Superior temporal gyrus (tissue), 1 donor: ENCODE data around the gene MDGA2.
A peak's percentile ranks its signal among the peaks of the same experiment; 100 is the strongest.

ENCODE experiments used
- DNase-seq: peaks from one replicate; pipeline ENCODE4 v3.0.0-alpha.2; 2016; ENCODE audit errors: extremely low spot score

Gene MDGA2

DNA sequence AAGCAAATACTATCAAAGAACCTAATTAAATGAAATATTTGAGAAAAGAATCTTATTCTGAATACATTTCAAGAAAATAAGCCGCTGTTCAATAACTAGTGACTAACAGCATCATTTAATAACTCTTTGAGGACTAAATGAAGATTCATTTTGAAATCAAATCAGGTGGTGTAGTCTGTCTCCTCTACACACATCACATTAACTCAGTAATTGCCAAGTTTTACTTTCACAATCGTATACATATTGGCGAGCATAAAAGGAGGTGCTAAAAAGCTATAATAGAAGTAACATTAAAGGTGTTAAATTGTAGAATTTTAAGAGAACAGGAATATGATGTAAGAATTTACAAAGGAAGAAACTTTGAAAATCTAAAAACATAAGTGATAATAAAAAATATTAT is 185.1 kb downstream of the MDGA2 start:
- no peak for DNase-seq

DNA sequence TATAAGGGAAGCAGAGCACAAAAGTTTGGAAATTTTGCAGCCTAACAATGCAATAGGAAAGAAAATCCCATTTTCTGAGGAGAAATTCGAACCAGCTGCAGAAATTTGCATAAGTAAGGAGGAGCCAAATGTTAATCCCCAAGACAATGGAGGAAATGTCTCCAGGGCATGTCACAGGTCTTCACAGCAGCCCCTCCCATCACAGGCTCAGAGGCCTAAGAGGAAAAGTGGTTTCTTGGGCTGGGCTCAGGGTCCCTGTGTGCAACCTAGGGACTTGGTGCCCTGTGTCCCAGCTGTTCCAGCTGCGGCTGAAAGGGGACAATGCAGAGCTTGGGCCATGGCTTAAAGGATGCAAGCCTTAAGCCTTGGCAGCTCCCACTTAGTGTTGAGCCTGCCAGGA is 190.0 kb downstream of the MDGA2 start:
- no peak for DNase-seq

- DNase-seq: no peak
Observed at GRCh38 chr14:47483449-47483848, 192.0 kb downstream of the MDGA2 start.

- no peak for DNase-seq
Observed at GRCh38 chr14:47471075-47471474, 204.3 kb downstream of the MDGA2 start.

- DNase-seq: no peak
Observed at GRCh38 chr14:47466916-47467315, 208.5 kb downstream of the MDGA2 start.

GRCh38 chr14:47454025-47454424 is 221.4 kb downstream of the MDGA2 start:
- no peak for DNase-seq

DNA sequence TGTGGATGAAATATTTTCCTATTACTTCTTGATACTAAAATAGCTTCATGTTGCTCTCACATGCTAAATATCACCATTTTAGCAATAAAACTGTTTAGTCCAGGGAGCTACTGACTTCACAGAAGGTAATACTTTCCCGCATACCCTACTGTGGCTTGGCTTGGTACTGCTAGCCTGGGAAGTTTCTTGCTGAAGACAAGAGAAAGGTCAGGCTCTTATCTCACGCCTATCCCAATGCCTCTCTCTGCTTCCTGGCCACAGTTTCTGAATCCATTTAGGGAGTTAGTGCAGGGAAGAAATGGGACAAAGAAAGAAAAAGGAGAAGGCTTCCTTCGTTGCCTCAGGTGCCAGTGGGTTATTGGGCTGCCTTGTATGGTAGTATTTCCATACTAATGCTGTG is 228.3 kb downstream of the MDGA2 start:
- DNase-seq: no peak

DNA sequence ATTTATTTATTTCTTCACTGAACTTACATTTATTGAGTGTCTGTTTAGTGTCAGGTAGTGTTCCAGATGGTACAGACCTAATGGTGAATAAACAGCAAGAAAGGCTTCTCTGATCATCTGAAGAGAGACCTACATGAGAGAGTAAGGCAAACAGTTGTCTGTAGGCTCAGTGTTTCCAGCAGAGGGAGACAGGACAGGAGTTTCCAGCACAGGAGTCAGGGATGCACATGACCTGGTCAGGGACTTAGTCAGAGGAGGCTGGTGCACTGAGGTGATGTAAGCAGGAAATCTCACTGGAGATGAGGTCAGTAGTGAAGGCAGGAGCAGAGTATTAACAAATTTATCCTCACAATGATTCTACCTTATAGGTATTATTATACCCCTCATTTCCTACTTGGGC is 233.2 kb downstream of the MDGA2 start:
- no peak for DNase-seq

GRCh38 chr14:47439953-47440352 is 235.5 kb downstream of the MDGA2 start:
- no peak for DNase-seq

DNA sequence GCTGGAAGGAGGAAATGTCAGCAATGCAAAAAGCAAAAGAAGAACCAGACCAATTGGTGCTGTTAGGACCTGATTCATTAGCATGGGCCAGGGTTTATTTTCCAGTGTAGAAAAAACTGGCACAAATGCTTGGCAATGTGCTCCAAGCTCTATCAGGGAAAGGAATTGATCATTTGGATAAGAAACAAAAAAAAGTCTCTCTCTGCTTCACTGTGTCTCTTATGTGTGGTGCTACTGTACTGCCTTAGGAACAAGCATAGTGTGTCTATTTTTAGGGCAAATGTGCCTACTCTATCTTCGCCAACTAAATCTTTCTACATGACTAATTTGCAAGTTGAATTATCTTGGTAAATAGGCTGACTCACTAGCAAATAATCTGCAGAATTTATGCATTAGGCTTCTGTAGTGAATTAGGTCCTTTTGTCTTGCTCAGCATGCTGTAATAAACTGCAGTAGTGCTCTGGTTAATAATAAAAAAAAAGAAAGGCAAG is 236.7 kb downstream of the MDGA2 start:
- DNase-seq: peak; percentile 76

DNA sequence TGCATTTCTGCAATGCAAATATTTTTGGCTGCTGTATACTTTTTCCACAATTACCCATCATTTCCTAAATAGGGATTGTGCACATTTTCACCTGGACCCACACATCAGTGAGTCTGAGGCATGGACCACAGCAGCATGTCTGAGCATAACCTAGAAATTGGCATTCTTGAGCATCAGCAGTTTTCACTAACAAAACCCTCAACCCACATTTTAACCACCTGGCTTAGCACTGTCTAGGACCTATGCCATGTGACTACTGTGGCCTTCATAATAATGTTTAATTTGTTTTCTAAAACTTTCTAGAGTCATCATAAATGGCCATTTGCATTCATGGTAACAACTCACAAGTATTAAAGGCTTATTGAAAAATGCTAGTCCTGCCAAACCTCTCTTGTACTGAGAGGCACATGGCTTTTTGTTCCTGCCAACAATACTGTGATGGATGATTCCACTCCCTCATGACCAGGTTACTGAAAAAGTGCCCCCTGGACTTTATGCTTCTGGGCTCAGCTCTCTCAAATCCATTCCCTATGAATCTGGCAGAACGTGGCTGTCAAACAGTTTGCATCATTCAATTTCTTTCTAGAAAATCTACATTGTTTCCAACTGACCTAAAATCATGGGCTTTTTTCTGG is 240.0 kb downstream of the MDGA2 start:
- no peak for DNase-seq

DNA sequence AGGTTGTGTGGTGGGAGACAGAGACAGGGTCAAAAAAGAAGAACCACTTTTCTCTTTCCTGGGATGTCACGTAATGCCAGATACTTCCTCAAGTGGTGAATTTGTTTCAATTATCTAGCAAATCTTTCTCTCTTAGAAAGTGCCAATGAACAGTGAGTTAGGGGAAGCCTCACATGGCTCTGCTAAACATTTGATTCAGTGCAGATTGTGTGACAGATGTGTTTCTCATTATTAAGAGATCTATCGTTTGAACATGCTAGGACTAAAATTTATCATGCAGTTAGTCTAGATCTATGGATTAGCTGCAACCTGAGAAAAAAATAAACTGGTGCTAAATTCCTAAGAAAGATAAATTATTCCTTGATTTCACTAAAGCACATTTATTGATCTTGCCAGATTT is 247.8 kb downstream of the MDGA2 start:
- no peak for DNase-seq

DNA sequence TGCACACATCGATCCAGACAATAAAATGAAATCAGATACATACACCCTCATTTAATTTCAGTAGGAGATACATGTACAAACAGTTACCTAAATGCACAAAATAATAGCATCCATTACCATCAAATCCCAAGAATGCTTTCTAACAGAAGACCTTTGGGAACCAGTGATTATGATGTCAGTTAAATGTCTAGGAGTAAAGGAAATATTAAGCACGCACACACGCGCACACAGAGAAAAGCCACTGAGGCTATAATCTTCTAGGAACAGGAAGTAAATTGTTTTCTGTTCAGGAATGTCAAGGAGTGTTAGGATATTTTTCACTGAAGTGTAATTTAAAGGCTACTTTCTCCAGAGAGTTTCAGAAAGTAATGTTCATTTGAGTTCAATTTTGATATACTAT is 250.1 kb downstream of the MDGA2 start:
- no peak for DNase-seq

DNA sequence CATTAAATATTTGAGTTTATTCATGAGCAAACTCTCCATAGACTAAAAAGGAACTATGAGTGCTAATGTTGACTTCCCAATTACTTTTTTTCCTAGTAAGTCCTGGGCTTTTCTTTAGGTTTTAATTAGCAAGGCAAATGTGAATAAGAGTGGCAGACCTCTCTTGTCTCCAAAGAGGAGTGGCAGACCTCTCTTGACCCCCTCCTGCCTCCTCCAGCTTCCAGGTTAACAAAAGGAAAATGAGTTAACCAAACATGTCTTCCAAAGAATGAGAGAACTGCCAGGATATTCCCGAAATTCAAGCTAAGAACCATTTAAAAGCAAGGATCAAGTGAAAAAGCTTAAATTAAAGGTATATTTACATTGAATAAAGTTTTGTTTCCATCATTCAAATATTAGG is 253.2 kb downstream of the MDGA2 start:
- no peak for DNase-seq

GRCh38 chr14:47411523-47411922 is 263.9 kb downstream of the MDGA2 start:
- DNase-seq: no peak

DNA sequence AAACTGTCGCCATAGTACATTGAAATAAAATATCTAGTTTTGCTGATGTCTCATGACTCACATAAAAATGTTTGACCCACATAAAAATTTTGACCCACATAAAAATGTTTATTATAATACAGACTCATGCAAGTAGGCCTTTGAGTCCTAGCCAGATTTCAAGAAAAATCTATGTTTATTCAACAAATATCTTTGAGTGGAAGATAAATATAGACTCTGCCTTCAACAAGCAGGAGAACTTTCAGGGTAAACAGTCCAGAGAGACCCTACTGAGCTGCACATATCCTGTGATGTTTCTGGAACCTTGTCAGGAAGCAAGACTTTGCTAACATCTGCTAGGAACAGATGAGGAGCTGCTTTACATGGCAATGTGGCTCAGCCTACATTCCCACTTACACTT is 283.1 kb downstream of the MDGA2 start:
- no peak for DNase-seq

DNA sequence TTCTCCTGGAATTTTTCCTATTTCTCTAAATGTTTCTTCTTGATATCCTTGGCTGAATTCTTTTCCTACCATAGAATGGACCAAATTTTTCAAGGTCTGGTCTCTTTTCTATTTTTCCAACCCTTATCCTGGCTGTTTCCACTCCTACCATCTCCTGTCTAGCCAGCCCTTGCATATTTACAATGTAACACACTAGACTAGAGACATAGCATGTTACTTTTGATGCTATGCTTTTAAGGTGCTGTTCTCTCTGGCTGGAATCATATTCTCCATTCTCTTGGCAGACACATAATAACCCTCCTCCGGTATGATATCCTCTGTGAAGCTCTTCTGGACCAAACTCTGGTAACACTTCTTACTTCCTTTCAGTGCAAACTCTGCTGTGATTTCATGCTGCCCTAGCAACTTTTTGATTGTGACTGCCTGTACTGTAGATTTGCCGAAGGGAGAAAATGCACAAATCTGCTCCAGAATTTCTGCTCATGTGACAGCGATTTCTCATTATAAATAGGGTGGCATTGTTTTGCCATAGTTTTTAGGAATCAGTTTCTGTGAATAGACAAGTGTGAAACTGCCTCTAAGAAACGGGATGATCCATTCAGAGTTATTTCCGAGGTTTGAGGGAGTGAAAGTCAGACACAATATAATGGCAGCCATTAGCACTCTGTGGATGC is 284.4 kb downstream of the MDGA2 start:
- peak; percentile 59 for DNase-seq

DNA sequence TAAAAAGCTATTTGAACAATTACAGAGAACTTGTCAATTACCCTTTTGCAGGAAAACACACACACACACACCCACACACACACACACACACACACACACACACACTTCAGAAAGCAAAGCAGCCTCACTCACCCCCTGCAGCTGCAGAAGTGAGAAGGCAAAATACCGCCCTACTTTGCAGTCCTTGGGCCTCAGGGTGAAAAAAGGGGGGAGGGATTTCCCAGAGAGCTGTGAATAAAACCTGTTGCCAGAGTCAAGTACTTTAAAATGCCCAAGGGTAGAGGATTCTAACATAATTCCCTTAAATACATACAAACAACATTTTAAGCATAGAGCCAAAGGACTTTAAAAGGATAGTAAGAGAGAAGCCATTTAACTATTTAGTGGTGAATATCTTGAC is 285.9 kb downstream of the MDGA2 start:
- DNase-seq: no peak

DNA sequence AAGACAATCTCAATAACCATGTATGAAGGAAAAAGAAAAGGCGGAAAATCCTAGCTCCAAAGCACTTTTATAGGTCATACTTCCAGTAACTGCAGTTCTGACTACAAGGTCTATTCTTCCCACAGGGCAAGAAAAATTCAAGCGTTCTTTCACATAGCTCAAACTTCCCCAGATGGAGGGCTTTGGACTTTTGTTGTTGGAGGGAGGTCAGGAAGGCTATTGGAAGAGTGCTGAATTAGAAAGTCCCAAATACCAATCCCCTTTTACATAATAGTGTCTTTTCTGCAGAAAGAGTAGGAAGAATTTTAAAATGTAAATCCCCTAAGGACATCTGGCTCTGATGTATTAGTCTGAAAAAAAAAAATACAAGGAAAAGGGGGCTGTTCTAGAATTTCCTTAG is 309.4 kb downstream of the MDGA2 start:
- no peak for DNase-seq

GRCh38 chr14:47365233-47365632 is 310.2 kb downstream of the MDGA2 start:
- DNase-seq: peak; percentile 95

DNA sequence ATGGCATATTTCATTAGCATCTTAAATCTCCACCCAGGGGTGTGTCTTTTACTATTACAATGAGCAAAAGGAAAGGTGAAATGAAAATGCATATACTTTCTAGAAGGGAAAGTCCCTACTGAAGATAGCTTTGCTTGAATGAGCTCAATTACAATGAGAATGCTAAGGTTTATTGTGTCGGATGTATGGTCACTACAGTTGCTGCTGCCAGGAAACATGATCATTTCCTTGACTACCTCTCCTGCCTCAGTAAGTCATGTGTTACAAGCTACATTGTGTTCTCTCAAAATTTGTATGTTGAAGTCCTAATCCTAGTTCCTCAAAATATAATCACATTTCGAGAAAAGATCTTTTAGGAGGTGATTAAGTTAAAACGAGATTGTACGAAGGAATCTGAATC is 322.2 kb downstream of the MDGA2 start:
- DNase-seq: no peak

DNA sequence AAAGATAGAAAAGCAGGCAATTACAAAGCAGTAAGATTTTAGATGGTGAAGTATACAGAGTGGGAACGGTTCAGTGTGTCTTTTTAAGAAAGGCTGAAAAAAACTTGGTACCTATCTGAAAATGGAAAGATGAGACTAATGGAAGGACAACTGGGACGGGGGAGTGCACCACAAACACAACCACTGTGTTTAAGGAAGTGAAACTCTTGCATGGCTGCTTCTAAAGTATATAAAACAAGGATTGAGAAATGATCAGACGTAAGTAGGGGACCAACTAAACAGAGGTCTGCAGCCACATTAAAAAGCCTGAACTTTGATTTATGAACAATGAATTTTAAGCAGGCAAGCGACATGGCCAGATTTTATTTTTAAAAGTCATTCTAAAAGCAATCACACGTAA is 328.6 kb downstream of the MDGA2 start:
- no peak for DNase-seq

GRCh38 chr14:47345016-47345415 is 330.4 kb downstream of the MDGA2 start:
- no peak for DNase-seq

GRCh38 chr14:47332939-47333338 is 342.5 kb downstream of the MDGA2 start:
- DNase-seq: no peak
